Immature natural killer cell (primary cell): ENCODE measurements around the gene FXYD7. TPM values are rescaled to one million over a fixed set of nuclear protein-coding genes. Genes with fewer than 3 reads are reported as not detected.

Experiments
- DNase-seq, 3 donors: peaks; one replicate each; pipeline ENCODE4 v3.0.0; 2022; ENCODE audit warnings: mixed read lengths in 1 of 3
- H3K27ac Mint-ChIP-seq, 6 donors: one replicate each; pipeline ENCODE4 v1.8.0; 2020; ENCODE audit warnings: mixed read lengths in 6 of 6, mild to moderate bottlenecking in 5 of 6, inconsistent platforms in 4 of 6, moderate library complexity in 3 of 6
- H3K27me3 Mint-ChIP-seq, 3 donors: one replicate each; pipeline ENCODE4 v1.8.0; 2020 to 2021; ENCODE audit warnings: low read depth in 3 of 3, mild to moderate bottlenecking in 3 of 3, mixed read lengths in 3 of 3, moderate library complexity in 3 of 3, inconsistent platforms in 1 of 3
- H3K36me3 Mint-ChIP-seq, 3 donors: one replicate each; pipeline ENCODE4 v1.8.0; 2020; ENCODE audit warnings: mixed read lengths in 3 of 3, inconsistent platforms in 2 of 3, mild to moderate bottlenecking in 2 of 3
- H3K4me1 Mint-ChIP-seq, 2 donors: one replicate each; pipeline ENCODE4 v1.8.0; 2020; ENCODE audit warnings: inconsistent platforms in 2 of 2, mild to moderate bottlenecking in 2 of 2, mixed read lengths in 2 of 2, moderate library complexity in 1 of 2
- H3K4me3 Mint-ChIP-seq, 5 donors: one replicate each; pipeline ENCODE4 v1.8.0; 2020; ENCODE audit warnings: mild to moderate bottlenecking in 5 of 5, mixed read lengths in 5 of 5, inconsistent platforms in 3 of 5, moderate library complexity in 3 of 5
- H3K9me3 Mint-ChIP-seq, 6 donors: one replicate each; pipeline ENCODE4 v1.8.0; 2020; ENCODE audit warnings: mild to moderate bottlenecking in 6 of 6, mixed read lengths in 6 of 6, inconsistent platforms in 4 of 6, moderate library complexity in 3 of 6
- polyA plus RNA-seq, 3 donors: library from polyadenylated mRNA; unstranded; fragments of 300-500 nt; fragmentation: Illumina TruSeq; gene quantifications; one replicate each; pipeline ENCODE4 v1.2.3, GENCODE V29; 2021

FXYD7 gene
- polyA plus RNA-seq, 3 donors from 2014 or later = 2.1 to 4.1 (median 2.5) TPM

- Mint-ChIP-seq H3K27ac (no peak overlapping the region), H3K36me3 (no peaks in the 10 kb centered on the region), H3K4me3 (no peak overlapping the region), H3K27me3 (peaks cover 1 to 5% (median 2%) of the 10 kb centered on the region in 3 donors), H3K9me3 (no peaks in the 10 kb centered on the region), H3K4me1 (no peaks in the 10 kb centered on the region)
- peak; percentile 14 to 42 (median 27) for DNase-seq
Measured at GRCh38 chr19:35105411-35106290, 37.4 kb upstream of the FXYD7 start.

- H3K4me1 Mint-ChIP-seq = no peaks in the 10 kb centered on the region
- no peak overlapping the region for H3K27ac Mint-ChIP-seq
- H3K4me3 Mint-ChIP-seq = no peak overlapping the region
- peaks cover 1 to 5% (median 2%) of the 10 kb centered on the region in 3 donors for H3K27me3 Mint-ChIP-seq
- DNase-seq = no peak
- no peaks in the 10 kb centered on the region for H3K9me3 Mint-ChIP-seq
- H3K36me3 Mint-ChIP-seq = no peaks in the 10 kb centered on the region
Measured at GRCh38 chr19:35106291-35106583, 36.8 kb upstream of the FXYD7 start.

GRCh38 chr19:35106898-35107541, 36.0 kb upstream of the FXYD7 start:
- no peaks in the 10 kb centered on the region for H3K36me3 Mint-ChIP-seq
- H3K27me3 Mint-ChIP-seq = peaks cover 2 to 8% (median 2%) of the 10 kb centered on the region in 3 donors
- peak overlapping the region in 1 of 6 donors; percentile 10 for H3K27ac Mint-ChIP-seq
- no peak for DNase-seq
- H3K9me3 Mint-ChIP-seq = no peaks in the 10 kb centered on the region
- no peaks in the 10 kb centered on the region for H3K4me1 Mint-ChIP-seq
- H3K4me3 Mint-ChIP-seq = no peak overlapping the region

- Mint-ChIP-seq H3K27ac (no peak overlapping the region), H3K4me1 (no peaks in the 10 kb centered on the region), H3K27me3 (peaks cover 2 to 8% (median 3%) of the 10 kb centered on the region in 3 donors), H3K9me3 (no peaks in the 10 kb centered on the region), H3K36me3 (no peaks in the 10 kb centered on the region), H3K4me3 (no peak overlapping the region)
- no peak for DNase-seq
Measured at GRCh38 chr19:35107545-35107944, 35.5 kb upstream of the FXYD7 start.

GRCh38 chr19:35108730-35109129, 34.3 kb upstream of the FXYD7 start:
- H3K4me3 Mint-ChIP-seq = no peak overlapping the region
- peaks cover 1 to 8% (median 8%) of the 10 kb centered on the region in 3 donors for H3K27me3 Mint-ChIP-seq
- H3K4me1 Mint-ChIP-seq = no peaks in the 10 kb centered on the region
- no peak overlapping the region for H3K27ac Mint-ChIP-seq
- no peaks in the 10 kb centered on the region for H3K9me3 Mint-ChIP-seq
- DNase-seq = no peak
- no peaks in the 10 kb centered on the region for H3K36me3 Mint-ChIP-seq

- no peaks in the 10 kb centered on the region for H3K36me3 Mint-ChIP-seq
- no peak overlapping the region for H3K27ac Mint-ChIP-seq
- no peak overlapping the region for H3K4me3 Mint-ChIP-seq
- DNase-seq = no peak
- H3K9me3 Mint-ChIP-seq = no peaks in the 10 kb centered on the region
- peaks cover 2 to 3% of the 10 kb centered on the region in 2 donors for H3K4me1 Mint-ChIP-seq
- H3K27me3 Mint-ChIP-seq = peaks cover 0 to 8% (median 8%) of the 10 kb centered on the region in 3 donors
Measured at GRCh38 chr19:35109395-35110112, 33.5 kb upstream of the FXYD7 start.

- no peak overlapping the region for H3K4me3 Mint-ChIP-seq
- DNase-seq = no peak
- H3K36me3 Mint-ChIP-seq = no peaks in the 10 kb centered on the region
- H3K9me3 Mint-ChIP-seq = no peaks in the 10 kb centered on the region
- no peak overlapping the region for H3K27ac Mint-ChIP-seq
- H3K27me3 Mint-ChIP-seq = peaks cover 4 to 10% (median 9%) of the 10 kb centered on the region in 3 donors
- peaks cover 4 to 6% of the 10 kb centered on the region in 2 donors for H3K4me1 Mint-ChIP-seq
Measured at GRCh38 chr19:35110974-35111373, 32.1 kb upstream of the FXYD7 start.

- Mint-ChIP-seq H3K36me3 (no peaks in the 10 kb centered on the region), H3K27ac (no peak overlapping the region), H3K27me3 (peaks cover 4 to 13% (median 9%) of the 10 kb centered on the region in 3 donors), H3K4me1 (peaks cover 4 to 6% of the 10 kb centered on the region in 2 donors), H3K9me3 (no peaks in the 10 kb centered on the region), H3K4me3 (no peak overlapping the region)
- DNase-seq = no peak
Measured at GRCh38 chr19:35112995-35113688, 29.9 kb upstream of the FXYD7 start.

GRCh38 chr19:35114353-35115176, 28.5 kb upstream of the FXYD7 start:
- Mint-ChIP-seq H3K4me3 (no peak overlapping the region), H3K36me3 (no peaks in the 10 kb centered on the region), H3K9me3 (no peaks in the 10 kb centered on the region), H3K27me3 (peaks cover 4 to 13% (median 5%) of the 10 kb centered on the region in 3 donors), H3K27ac (no peak overlapping the region), H3K4me1 (peaks cover 4 to 6% of the 10 kb centered on the region in 2 donors)
- DNase-seq = peak; percentile 60 to 62 (median 61)

- H3K36me3 Mint-ChIP-seq = no peaks in the 10 kb centered on the region
- H3K27ac Mint-ChIP-seq = no peak within 1 kb of the TSS
- H3K27me3 Mint-ChIP-seq = peaks cover 4 to 13% (median 5%) of the 10 kb centered on the region in 3 donors
- no peaks in the 10 kb centered on the region for H3K9me3 Mint-ChIP-seq
- no peak for DNase-seq
- peaks cover 4 to 6% of the 10 kb centered on the region in 2 donors for H3K4me1 Mint-ChIP-seq
- no peak within 1 kb of the TSS for H3K4me3 Mint-ChIP-seq
Measured at GRCh38 chr19:35115177-35115951, 27.7 kb upstream of the FXYD7 start, which contains the start of gene FXYD3. FXYD3 (plus strand) TSS chr19:35115823; CDS start chr19:35119377, 3,554 bp downstream.

- Mint-ChIP-seq H3K4me3 (no peak overlapping the region), H3K27me3 (peaks cover 4 to 13% (median 5%) of the 10 kb centered on the region in 3 donors), H3K27ac (no peak overlapping the region), H3K4me1 (peaks cover 4 to 6% of the 10 kb centered on the region in 2 donors), H3K9me3 (no peaks in the 10 kb centered on the region), H3K36me3 (no peaks in the 10 kb centered on the region)
- DNase-seq = no peak
Measured at GRCh38 chr19:35116072-35116801, 26.8 kb upstream of the FXYD7 start.

GRCh38 chr19:35117116-35117515, 25.9 kb upstream of the FXYD7 start:
- no peak overlapping the region for H3K27ac Mint-ChIP-seq
- H3K36me3 Mint-ChIP-seq = no peaks in the 10 kb centered on the region
- DNase-seq = no peak
- H3K4me3 Mint-ChIP-seq = no peak overlapping the region
- no peaks in the 10 kb centered on the region for H3K9me3 Mint-ChIP-seq
- H3K4me1 Mint-ChIP-seq = peaks cover 4 to 6% of the 10 kb centered on the region in 2 donors
- peaks cover 2 to 11% (median 4%) of the 10 kb centered on the region in 3 donors for H3K27me3 Mint-ChIP-seq
